Superior temporal gyrus (tissue), 1 donor: ENCODE results near the gene TSPAN4.

Experiments
- DNase-seq: peaks from one replicate; pipeline ENCODE4 v3.0.0-alpha.2; 2016; ENCODE audit errors: extremely low spot score

The TSPAN4 gene

GRCh38 chr11:909406-909805 is 66.8 kb downstream of the TSPAN4 start:
- no peak for DNase-seq

GRCh38 chr11:910044-910588 is 67.5 kb downstream of the TSPAN4 start:
- DNase-seq: no peak

GRCh38 chr11:910589-911030 is 68.0 kb downstream of the TSPAN4 start, which contains the start of gene CHID1:
TSS of gene CHID1 (minus strand) at chr11:910810. CDS start at chr11:904816, 5,994 bp downstream.
- peak; percentile 78 for DNase-seq

GRCh38 chr11:911031-911889 is 68.6 kb downstream of the TSPAN4 start:
- DNase-seq: no peak

GRCh38 chr11:911890-912219 is 69.2 kb downstream of the TSPAN4 start:
- no peak for DNase-seq

- DNase-seq: no peak
These were observed 69.6 kb downstream of the TSPAN4 start for GRCh38 chr11:912266-912665.

GRCh38 chr11:913043-913442 is 70.4 kb downstream of the TSPAN4 start:
- no peak for DNase-seq

- no peak for DNase-seq
These were observed 71.6 kb downstream of the TSPAN4 start for GRCh38 chr11:914204-914603.

GRCh38 chr11:914747-915501 is 72.3 kb downstream of the TSPAN4 start:
- no peak for DNase-seq
